ENCODE results near the gene REEP6. TPM values are rescaled to one million over a fixed set of nuclear protein-coding genes. Genes with fewer than 3 reads are reported as not detected.

REEP6 gene
- total RNA-seq, 2 donors from 2014 or later: 6.9 to 16.6 TPM

DNA sequence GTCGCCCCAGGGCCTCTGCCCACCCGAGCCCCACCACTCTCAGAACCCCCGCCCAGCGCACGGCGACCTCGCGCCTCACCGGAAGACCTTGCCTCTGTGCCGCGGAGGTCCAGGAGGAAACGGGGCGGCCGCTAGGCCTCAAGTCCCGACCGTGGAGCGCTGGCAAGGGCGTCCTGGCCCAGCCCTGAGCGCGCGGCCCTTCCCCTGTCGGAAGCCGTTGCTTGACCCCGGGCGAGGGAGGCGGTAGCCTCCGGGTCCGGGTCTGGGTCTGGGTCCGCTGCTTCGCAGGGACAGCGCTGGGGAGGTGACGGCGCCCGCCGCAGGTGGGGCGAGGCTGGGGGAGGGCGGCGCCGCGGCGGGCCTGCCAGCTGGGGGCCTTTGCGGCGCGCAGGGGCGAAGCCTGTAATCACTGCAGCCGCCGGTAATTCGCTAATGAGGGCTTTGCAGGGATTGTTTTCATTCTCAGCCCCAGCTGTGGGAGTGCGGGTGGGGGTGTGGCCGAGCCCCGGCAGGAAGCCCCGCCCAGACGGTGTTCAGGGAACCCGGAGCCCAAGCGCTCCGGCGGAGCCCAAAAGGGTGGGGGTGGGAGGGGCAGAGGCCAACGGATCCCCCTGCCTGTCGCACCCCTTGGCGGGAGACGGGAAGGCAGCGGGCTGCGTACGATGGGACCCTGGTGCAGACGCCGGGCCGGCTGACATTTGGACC lies 20.5 kb upstream of the REEP6 start:
- TF ChIP-seq POLR2A (IDR thresholded peaks at IDR 0.05): no peak
- TF ChIP-seq, protein P1, sequence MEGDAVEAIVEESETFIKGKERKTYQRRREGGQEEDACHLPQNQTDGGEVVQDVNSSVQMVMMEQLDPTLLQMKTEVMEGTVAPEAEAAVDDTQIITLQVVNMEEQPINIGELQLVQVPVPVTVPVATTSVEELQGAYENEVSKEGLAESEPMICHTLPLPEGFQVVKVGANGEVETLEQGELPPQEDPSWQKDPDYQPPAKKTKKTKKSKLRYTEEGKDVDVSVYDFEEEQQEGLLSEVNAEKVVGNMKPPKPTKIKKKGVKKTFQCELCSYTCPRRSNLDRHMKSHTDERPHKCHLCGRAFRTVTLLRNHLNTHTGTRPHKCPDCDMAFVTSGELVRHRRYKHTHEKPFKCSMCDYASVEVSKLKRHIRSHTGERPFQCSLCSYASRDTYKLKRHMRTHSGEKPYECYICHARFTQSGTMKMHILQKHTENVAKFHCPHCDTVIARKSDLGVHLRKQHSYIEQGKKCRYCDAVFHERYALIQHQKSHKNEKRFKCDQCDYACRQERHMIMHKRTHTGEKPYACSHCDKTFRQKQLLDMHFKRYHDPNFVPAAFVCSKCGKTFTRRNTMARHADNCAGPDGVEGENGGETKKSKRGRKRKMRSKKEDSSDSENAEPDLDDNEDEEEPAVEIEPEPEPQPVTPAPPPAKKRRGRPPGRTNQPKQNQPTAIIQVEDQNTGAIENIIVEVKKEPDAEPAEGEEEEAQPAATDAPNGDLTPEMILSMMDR (IDR thresholded peaks at IDR 0.05): no peak
- H3K4me1 ChIP-seq: peaks cover 76% of the 10 kb centered on the region
- H3K27me3 ChIP-seq: peaks cover 0 to 60% of the 10 kb centered on the region in 2 donors
- H3K9me3 ChIP-seq: no peaks in the 10 kb centered on the region
- intact Hi-C loops (cut with DNase I): no loop called here
- H3K36me3 ChIP-seq (replicated peaks in 1 of 2; ENCODE audit: insufficient read depth in 1 of 2, low read depth in 2 of 2): no peaks in the 10 kb centered on the region
- no peak overlapping the region for H3K27ac ChIP-seq
- no peak overlapping the region for H3K4me3 ChIP-seq
- ATAC-seq: peak; percentile 14
- DNase-seq: peak in 1 of 4 donors; percentile 60
- 0% methylated on average over 51 of the region's 67 CpGs; no CpG with 5 or more reads in 1 of the 2 donors for WGBS, 2 donors

DNA sequence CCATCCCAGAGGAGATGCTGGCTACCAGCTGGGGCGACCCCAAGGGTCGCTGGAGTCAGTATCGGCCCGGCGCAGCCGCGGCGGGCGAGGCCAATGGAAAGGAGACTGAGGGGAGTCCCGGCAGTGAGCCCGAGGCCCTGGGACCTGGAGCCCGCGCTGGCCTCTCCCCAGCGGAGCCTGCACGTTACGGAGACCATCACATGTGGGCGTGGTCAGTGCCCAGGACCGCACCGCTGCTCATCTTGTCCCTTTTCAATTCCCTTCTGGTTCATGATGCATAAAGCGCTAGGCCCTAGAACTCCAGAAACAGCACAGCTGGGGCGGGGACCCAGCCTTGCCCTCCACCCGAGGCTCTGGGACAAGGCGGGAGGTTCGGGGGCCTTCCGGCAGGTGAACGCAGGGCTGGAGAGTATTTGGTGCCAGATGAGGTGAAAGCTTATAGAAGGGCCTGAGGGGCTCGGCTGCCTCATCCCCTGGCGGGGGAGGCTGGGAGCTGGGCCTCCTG lies 19.9 kb upstream of the REEP6 start:
- peak in 1 of 4 donors; percentile 33 for DNase-seq
- peaks cover 0 to 60% of the 10 kb centered on the region in 2 donors for H3K27me3 ChIP-seq

DNA sequence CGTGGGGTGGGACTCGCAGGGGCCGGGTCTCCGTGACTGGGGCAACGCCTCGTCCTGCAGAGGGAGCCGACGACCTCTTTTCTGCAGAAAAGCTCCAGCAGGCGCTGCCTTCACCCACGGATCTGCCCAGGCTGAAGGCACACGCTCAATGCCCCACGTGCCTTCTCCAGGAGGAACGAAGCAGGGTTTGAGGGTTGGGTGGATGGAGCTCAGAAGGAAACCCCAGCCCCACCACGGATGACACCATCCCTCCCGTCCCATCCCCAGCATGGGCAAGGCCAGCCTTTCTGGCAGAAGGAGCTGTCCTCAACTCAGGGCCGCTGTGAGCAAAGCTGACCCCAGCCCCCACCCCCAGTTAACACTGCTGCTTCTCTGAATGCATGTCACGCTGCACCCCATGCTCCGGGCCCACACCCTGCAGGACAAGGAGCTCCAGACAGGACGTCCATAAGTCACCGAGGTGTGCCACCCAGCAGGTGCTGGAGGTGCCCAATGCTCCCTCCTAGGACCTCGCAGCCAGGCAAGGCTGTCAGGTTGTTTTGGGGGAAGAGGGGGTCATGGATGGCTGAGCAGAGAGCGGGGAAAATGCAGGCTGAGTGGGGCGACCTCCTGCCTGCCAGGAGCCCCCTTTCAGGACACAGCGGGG lies 19.3 kb upstream of the REEP6 start:
- no peak for TF ChIP-seq POLR2A (IDR thresholded peaks at IDR 0.05)
- TF ChIP-seq, protein P1 (IDR thresholded peaks at IDR 0.05): no peak
- H3K27ac ChIP-seq: no peak overlapping the region
- DNase-seq (no peak), ATAC-seq (no peak)
- peaks cover 0 to 59% of the 10 kb centered on the region in 2 donors for H3K27me3 ChIP-seq
- H3K4me3 ChIP-seq: no peak overlapping the region
- no peaks in the 10 kb centered on the region for H3K36me3 ChIP-seq (replicated peaks in 1 of 2; ENCODE audit: insufficient read depth in 1 of 2, low read depth in 2 of 2)
- H3K9me3 ChIP-seq: no peaks in the 10 kb centered on the region
- intact Hi-C loops (cut with DNase I): no loop called here
- peaks cover 66% of the 10 kb centered on the region for H3K4me1 ChIP-seq
- WGBS, 2 donors: 20 to 30% methylated on average over 8 to 24 of the region's 24 CpGs

More for the DNA sequence above, 19.9 kb upstream of the REEP6 start:
- H3K4me3 ChIP-seq: no peak overlapping the region
- no peaks in the 10 kb centered on the region for H3K9me3 ChIP-seq
- TF ChIP-seq, protein P1 (IDR thresholded peaks at IDR 0.05): no peak
- TF ChIP-seq POLR2A (IDR thresholded peaks at IDR 0.05): no peak
- intact Hi-C loops (cut with DNase I): no loop called here
- WGBS, 2 donors: 5% methylated on average over 28 of the region's 28 CpGs; no CpG with 5 or more reads in 1 of the 2 donors
- no peak overlapping the region for H3K27ac ChIP-seq
- peaks cover 70% of the 10 kb centered on the region for H3K4me1 ChIP-seq
- ATAC-seq: no peak
- H3K36me3 ChIP-seq (replicated peaks in 1 of 2; ENCODE audit: insufficient read depth in 1 of 2, low read depth in 2 of 2): no peaks in the 10 kb centered on the region

DNA sequence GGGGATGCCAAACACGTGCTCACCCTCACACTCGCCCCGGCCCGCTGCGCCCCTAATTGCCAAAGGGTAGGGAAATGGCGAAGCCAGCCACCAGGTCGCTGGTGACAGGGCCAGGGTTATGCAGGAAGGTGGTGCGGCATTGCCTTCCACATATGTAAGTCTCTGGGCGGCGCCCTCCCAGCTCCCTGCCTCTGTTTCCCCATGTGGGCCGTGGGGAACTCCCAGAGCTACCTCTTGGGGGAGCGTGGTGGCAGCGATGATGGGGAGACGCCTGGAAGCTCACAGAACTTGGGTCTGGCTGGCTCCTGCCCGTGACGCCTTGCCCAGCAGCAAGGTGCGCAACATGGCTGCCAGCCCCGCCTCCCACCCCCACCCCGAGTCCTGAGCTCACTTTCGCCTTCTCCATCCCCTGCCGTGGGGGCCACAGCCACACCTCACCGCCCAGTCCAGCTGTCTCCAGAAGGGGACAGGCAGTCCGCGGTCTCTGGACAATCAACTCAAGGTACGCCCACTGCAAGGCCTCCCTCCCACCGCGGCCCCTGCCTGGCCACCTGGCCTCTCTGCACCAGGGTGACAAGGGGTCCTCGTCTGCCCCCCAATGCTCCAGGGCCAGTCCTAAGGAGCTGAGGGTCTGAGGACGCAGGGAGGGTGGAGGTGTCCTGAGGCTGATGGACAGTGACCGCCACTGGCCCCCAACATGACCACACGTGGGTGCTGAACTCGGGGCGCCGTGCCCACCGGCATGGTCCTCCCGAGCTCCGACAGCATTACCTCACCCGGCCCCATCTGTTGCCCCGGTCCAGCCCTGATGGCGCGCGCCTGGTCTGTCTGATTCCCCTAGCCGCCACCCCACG lies 18.5 kb upstream of the REEP6 start:
- TF ChIP-seq, protein P1 (IDR thresholded peaks at IDR 0.05): no peak
- TF ChIP-seq POLR2A (IDR thresholded peaks at IDR 0.05): no peak
- 20 to 39% methylated on average over 3 to 44 of the region's 44 CpGs for WGBS, 2 donors
- H3K36me3 ChIP-seq (replicated peaks in 1 of 2; ENCODE audit: insufficient read depth in 1 of 2, low read depth in 2 of 2): no peaks in the 10 kb centered on the region
- intact Hi-C loops (cut with DNase I): no loop called here
- ATAC-seq: no peak
- no peak overlapping the region for H3K27ac ChIP-seq
- no peak for DNase-seq
- peaks cover 0 to 51% of the 10 kb centered on the region in 2 donors for H3K27me3 ChIP-seq
- no peaks in the 10 kb centered on the region for H3K9me3 ChIP-seq
- peaks cover 58% of the 10 kb centered on the region for H3K4me1 ChIP-seq
- H3K4me3 ChIP-seq: no peak overlapping the region

All from body of pancreas (tissue), 4 donors.